HG02759 (cell line): Measurements from ENCODE around the gene COG7.
A peak's percentile ranks its signal among the peaks of the same experiment; 100 is the strongest.
"Not testable (repeated sequence)": the region's sequence is repeated elsewhere in the genome, so short reads cannot be mapped to it uniquely, and the experiment has no call there.

ENCODE experiments used
- ATAC-seq: cut with Tn5 transposase; IDR thresholded peaks from one replicate; pipeline ENCODE4 v1.9.1; 2021; ENCODE audit warnings: mild to moderate bottlenecking, moderate library complexity; ENCODE audit not compliant: unreplicated experiment

Gene COG7

GRCh38 chr16:23478566-23478965 is 25.6 kb upstream of the COG7 start:
- ATAC-seq = no peak

DNA sequence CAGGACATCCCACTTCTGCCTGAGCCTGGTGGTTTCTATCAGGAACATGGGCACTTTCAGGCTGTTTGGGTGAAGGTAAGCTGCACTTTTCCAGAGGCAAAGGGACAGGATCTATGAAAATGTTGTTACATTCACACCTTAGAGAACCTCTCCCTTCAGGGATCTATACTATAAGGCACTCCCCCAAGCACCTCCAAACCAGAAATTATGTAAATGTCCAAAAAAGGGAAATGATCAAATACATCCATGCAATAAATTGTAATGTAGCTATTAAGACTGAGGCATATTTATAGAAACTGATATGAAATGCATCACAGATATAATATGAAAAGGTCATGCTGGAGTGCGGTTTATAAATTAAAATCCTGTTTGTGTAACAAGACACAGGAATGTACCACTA is 23.3 kb upstream of the COG7 start:
- ATAC-seq = no peak

- ATAC-seq = no peak
These were observed 16.8 kb upstream of the COG7 start for GRCh38 chr16:23469814-23470213.

DNA sequence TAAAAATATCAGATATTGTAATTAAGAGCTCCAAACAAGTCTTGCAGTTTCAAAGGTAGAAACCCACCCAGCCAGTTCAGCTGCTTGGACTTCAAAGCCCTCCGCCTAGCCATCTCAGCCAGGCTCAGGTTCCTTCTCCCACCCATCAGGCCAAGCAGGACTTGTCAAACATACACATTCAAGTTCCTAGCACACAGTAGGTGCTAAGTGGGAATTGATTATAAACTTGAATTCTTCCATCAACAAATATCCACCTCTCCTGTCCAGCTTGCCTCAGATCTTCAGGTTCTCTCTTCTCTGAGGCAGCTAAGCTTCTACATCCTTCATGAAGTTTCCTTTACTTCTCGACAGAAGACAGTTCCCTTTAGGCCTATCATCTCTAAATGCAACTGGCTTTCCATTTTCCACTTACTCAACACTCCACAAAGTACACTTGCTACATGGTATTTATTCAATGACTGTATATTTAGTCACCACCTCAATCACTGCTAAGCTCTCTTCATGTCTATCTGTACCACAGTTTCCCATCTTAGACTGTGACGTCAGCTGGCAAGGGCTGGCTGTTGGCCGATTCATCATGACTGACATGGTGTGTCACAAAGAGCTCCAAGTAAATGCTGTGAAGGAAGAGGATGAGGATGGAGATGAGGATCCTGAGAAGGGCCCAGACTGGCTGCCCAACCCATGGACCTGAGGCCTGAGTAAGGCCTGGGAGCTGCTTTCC is 13.3 kb upstream of the COG7 start:
- no peak for ATAC-seq

DNA sequence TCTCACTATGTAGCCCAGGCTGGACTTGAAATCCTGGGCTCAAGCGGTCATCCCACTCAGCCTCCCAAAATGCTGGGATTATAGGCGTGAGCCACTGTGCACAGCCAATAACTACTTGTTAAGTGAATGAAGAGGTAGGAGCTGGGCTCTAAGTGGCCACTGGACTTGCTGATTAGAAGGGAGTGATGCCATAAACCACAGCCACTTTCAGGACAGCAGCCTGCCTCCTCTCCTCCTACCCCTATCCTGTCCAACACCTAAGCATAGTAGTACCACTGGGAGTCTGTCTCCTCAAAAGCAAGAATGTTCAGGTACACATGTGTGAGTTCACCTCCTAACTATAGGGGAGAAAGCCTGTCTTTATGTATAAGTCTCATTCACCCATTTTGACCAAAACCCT is 12.2 kb upstream of the COG7 start:
- no peak for ATAC-seq

- ATAC-seq = no peak
These were observed 11.2 kb upstream of the COG7 start for GRCh38 chr16:23464196-23464595.

- ATAC-seq = not testable (repeated sequence)
These were observed 10.0 kb upstream of the COG7 start for GRCh38 chr16:23462994-23463393.

- peak; percentile 11 for ATAC-seq
These were observed 506 bp upstream of the COG7 start for GRCh38 chr16:23453338-23454052.

DNA sequence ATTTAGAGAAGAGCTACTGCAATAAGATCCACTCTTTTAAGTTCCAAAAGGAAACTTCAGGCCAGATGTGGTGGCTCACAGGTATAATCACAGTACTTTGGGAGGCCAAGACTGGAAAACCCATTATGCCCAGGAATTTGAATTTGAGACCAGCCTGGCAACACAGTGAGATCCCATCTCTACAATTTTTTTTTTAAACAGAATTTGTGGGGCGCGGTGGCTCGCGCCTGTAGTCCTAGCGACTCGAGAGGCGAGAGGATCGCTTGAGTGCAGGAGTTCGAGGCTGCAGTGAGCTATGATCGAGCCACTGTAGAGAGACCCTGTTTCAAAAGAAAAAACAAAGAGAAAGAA is 793 bp downstream of the COG7 start:
- ATAC-seq = no peak

GRCh38 chr16:23448392-23448791 is 4.6 kb downstream of the COG7 start:
- ATAC-seq = no peak

DNA sequence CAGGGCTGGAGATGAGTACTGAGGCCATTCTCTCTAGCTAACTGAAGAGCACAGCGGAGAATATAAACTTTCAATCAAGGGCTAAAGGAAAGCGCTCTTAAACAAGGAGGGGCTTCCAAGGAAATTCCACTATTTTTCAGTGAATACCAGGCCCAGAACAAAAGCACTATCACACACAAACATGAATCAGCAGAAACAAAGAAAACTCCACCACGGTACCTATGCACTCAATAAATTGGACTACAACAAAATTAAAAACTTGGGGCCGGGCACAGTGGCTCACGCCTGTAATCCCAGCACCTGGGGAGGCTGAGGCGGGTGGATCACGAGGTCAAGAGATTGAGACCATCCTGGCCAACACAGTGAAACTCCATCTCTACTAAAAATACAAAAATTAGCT is 15.4 kb downstream of the COG7 start:
- ATAC-seq = not testable (repeated sequence)

DNA sequence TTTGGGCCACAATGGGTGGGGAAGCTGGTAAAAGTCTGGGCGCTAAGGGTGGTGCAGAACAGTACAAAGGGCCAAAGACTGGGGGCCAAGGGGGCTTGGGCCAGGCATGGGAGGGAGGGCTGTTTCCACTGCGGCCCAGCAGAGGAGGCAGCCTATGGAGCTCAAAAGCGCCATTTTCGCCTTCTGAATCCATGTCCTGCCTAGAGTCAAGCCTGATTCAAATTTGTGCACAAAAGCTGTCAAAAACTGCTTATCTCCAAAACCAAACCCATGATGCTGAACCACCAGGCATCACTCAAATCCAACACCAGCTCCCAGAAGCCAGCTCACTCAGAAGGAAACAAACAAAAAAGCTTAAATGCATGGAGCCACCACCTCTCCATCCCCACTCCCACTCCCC is 16.0 kb downstream of the COG7 start:
- ATAC-seq = no peak

DNA sequence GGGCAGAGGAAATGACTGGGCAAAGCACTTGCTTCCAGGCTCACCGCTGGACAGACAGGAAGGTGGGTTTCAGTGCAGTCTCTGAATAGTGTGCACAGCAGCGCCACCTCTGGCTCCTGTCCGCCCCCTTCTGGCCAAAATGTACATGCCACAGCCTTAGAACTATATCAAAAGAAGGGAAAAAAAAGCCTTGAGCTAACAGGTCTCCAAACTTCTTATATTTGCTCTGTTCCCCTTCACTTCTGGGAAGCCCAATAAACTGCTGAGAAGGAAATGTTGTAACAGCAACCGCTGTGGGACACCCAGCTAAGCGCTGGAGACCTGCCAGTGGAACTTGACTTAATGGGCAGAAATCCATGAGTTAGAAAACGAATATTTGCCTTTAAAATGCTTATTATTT is 17.5 kb downstream of the COG7 start:
- ATAC-seq = no peak

GRCh38 chr16:23434380-23434779 is 18.6 kb downstream of the COG7 start:
- no peak for ATAC-seq

DNA sequence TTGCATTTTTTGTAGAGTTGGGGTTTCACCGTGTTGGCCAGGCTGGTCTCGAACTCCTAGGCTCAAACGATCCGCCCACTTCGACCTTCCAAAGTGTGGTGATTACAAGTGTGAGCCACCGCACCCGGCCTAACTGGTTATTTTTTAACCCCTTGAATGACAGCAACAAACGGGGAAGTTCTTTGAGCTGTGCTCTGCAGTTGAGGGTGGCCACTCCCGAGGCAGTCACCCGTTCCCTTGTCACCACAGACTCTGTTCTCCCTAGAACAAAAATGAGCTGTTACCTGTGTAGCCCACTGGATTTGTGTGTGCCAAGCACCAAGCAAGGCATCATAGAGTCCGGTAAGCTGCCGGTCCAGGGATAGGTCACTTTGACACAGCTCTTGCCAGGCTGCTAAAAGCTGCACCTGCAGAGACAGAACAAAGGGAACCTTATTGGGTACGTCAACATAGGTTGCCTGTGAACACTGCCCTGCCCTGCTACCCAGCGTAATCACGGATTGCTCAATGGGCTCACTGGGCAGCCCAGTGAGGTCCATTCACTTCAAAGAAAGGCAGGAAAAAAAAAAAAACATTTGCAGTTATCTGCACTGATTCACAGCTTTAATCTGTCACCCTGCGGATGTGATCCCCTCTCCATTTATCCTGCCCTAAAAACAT is 19.6 kb downstream of the COG7 start:
- ATAC-seq = no peak

- ATAC-seq = no peak
These were observed 20.5 kb downstream of the COG7 start for GRCh38 chr16:23432176-23433128.

DNA sequence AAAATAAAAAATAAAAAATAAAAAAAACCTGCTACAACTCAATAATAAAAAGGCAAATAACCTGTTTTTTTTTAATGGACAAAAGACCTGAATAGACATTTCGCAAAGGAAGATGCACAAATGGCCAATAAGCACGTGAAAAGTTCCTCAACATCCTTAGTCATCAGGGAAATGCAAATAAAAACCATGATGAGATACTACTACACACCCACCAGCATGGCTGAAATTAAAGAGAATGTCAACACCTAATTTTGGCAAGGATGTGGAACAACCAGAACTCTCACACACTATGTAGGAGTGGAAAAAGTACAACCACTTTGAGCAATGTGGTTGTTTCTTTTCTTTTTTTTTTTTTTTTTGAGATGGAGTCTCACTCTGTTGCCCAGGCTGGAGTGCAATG is 24.6 kb downstream of the COG7 start:
- ATAC-seq = no peak

GRCh38 chr16:23424292-23424958 is 28.6 kb downstream of the COG7 start:
- no peak for ATAC-seq

GRCh38 chr16:23423496-23424049 is 29.4 kb downstream of the COG7 start:
- ATAC-seq = no peak

GRCh38 chr16:23420011-23420410 is 33.0 kb downstream of the COG7 start:
- ATAC-seq = no peak
